HG03469 (cell line): ENCODE results near the gene ACP6.
A peak's percentile ranks its signal among the peaks of the same experiment; 100 is the strongest.
"Not testable (repeated sequence)": the region's sequence is repeated elsewhere in the genome, so short reads cannot be mapped to it uniquely, and the experiment has no call there.

Experiments
- ATAC-seq: cut with Tn5 transposase; IDR thresholded peaks from one replicate; pipeline ENCODE4 v1.9.1; 2021; ENCODE audit warnings: mild to moderate bottlenecking, moderate library complexity, moderate number of reproducible peaks; ENCODE audit not compliant: unreplicated experiment

ACP6 gene

GRCh38 chr1:147624011-147624410 lies 46.3 kb downstream of the ACP6 start:
- no peak for ATAC-seq

GRCh38 chr1:147622731-147623130 lies 47.6 kb downstream of the ACP6 start:
- no peak for ATAC-seq

- ATAC-seq = no peak
Observed at GRCh38 chr1:147620543-147620942, 49.8 kb downstream of the ACP6 start.

GRCh38 chr1:147619741-147620140 lies 50.6 kb downstream of the ACP6 start:
- ATAC-seq = no peak

GRCh38 chr1:147618771-147619170 lies 51.6 kb downstream of the ACP6 start:
- ATAC-seq = no peak

- ATAC-seq = no peak
Observed at GRCh38 chr1:147618077-147618569, 52.2 kb downstream of the ACP6 start.

- ATAC-seq = not testable (repeated sequence)
Observed at GRCh38 chr1:147614966-147615365, 55.4 kb downstream of the ACP6 start.

- no peak for ATAC-seq
Observed at GRCh38 chr1:147613506-147613905, 56.8 kb downstream of the ACP6 start.

- no peak for ATAC-seq
Observed at GRCh38 chr1:147612366-147612765, 58.0 kb downstream of the ACP6 start.

- ATAC-seq = no peak
Observed at GRCh38 chr1:147611586-147611985, 58.7 kb downstream of the ACP6 start.

- no peak for ATAC-seq
Observed at GRCh38 chr1:147611021-147611426, 59.3 kb downstream of the ACP6 start.

GRCh38 chr1:147609358-147609757 lies 61.0 kb downstream of the ACP6 start:
- no peak for ATAC-seq

- ATAC-seq = no peak
Observed at GRCh38 chr1:147608596-147608995, 61.7 kb downstream of the ACP6 start.

GRCh38 chr1:147605591-147605990 lies 64.7 kb downstream of the ACP6 start:
- no peak for ATAC-seq

GRCh38 chr1:147603986-147604385 lies 66.3 kb downstream of the ACP6 start:
- no peak for ATAC-seq

GRCh38 chr1:147600119-147601111 lies 69.9 kb downstream of the ACP6 start:
- no peak for ATAC-seq

- peak; percentile 47 for ATAC-seq
Observed at GRCh38 chr1:147599362-147600118, 70.8 kb downstream of the ACP6 start.

- no peak for ATAC-seq
Observed at GRCh38 chr1:147598621-147599361, 71.5 kb downstream of the ACP6 start.

GRCh38 chr1:147597010-147597409 lies 73.3 kb downstream of the ACP6 start:
- ATAC-seq = no peak
